Cardiac atrium fibroblast (primary cell): Measurements from ENCODE around the gene ARL13B. TPM values are rescaled to one million over a fixed set of nuclear protein-coding genes. Genes with fewer than 3 reads are reported as not detected.

Source experiments
- total RNA-seq: library from RNA; depleted of rRNA; stranded (reverse); fragments of >200 nt; gene quantifications from 2 replicates; pipeline ENCODE4 v1.2.3, GENCODE V29; 2015

ARL13B gene
- total RNA-seq, result 11.6 and 14.9 TPM in 2 replicates

DNA sequence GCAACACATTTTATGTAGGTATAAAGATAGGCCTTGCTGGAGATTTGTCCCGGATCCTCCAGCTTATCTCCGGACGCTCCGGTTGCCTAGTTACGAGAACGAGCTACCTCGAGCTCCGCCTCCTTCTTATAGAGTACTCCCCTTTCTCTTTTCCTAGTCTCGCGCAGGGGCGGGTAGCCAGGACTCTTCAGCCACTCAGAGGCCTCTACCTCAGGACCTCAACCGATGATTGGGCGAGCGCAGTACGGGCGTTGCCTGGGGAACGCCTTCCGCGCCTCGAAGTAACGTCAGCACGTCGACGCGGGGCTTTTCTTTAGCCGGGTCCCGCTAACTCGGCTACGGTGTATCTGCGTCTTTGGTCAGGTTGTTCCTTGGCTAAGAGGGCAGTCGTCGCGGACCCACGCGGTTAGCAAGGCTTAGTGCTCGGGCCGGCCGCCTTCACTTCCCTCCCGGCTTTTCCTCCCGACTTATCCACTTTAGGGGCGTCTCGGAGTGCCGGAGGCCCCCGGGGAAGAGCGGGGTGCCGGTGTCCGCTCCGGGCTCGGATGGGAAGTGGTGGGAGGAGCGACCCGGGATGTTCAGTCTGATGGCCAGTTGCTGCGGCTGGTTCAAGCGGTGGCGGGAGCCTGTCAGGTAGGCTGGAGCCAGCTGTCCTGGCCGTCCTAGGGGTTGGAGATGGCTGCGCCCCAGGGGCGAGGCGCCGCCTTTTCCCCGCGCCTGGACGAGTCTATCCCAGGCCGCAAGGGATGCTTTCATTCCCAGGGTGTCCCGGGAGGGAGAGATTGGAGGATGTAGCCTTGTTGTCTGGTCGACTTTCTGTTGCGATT lies at the start of gene ARL13B:
ARL13B (plus strand) TSS at position 306 of the 827 bp plus-strand sequence; CDS start at position 575, 269 bp downstream.

DNA sequence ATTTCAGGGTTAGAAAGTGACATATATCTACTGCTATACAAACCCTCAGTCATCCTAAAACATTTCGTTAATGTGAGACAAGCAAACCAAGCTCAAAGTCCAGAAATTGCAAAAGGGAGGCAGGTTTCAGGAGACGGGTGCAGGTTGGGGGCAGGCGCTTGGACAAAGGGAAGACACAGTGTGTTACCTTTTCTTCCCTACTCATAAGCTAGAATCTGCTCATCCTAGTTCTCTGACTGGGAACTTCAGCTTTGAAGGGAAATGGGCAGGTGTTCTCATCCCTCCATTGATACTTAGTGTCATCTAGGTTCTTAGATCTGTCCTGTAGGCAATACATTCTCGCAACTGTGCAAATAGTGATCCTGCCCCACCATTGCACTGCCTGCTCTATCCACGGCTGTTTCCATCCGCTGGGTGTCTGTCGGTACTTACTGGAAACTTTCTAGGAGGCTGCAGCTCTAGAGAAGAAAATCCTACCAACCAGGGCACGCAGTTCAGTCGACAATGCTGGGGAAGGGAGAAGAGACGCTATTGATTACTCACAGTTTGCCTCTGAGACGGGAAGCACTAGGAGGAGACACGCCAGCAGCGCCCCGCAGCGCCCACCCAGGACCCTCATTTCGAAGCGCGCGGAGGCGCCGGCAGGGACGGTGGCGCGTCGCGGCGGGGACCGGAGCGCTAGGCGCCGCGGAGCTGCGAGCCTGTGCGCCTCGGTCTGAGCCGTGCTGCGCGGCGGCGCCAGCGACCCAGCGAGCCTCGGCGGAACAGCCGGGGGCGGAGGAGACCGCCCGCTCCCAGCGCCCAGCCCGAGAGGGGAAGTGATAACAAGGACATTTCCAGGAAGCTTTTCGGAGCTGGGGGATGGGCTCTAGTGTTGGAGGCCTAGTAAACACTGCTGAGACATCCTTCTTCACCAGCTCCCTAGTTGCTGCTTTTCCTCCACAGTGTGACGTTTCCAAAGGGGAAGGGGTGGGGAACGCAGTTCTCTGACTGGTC lies 6.5 kb upstream of the ARL13B start, which contains the start of gene PROS1:
PROS1 (minus strand) TSS at position 766 of the 996 bp plus-strand sequence; CDS start at position 619, 147 bp downstream.

GRCh38 chr3:94028093-94028837 lies 48.3 kb downstream of the ARL13B start, which contains the start of gene STX19:
TSS of gene STX19 (minus strand) at chr3:94028597. CDS start at chr3:94015269, 13,328 bp downstream.

DNA sequence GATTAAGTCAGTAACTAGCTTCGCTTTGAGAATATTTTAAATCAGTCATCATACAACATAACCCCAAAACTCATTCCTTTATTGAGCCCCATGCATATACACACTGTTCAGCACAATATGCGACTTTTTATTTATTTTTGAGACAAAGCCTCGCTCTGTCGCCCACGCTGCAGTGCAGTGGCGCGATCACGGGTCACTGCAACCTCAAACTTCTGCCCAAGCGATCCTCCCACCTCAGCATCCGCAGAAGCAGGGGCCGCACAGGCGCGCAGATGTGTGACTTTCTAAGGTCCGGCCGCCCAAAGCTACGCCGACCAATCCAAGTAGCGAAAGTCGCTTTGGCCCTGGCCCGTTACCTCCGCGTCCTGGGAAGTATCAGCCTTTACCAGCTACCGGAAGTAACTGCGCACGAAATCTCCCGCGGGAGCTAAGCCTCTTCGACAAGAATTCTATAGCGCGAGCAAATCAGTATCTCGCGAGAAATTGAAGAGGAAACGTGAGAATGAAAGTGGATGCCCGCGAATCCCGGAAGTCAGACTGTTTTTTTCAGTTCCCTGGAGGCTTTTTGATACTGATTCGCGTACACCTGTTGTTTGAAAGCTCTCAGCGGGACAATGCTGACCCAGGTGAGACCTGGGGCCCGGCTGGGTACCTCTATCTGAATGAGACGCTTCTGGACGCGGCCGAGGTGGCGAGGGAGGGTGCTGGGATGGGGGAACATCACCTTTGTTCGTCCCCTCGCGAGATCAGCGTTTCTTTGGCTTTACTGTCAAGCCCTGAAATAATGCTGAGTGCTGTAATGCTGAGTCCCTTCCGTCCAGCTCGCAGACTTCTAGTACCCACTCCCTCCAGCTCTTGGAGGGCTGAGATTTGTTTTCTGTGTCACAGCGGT lies 82.8 kb downstream of the ARL13B start, which contains the start of the genes DHFR2 and NSUN3:
DHFR2 (minus strand) TSS at position 404 of the 892 bp plus-strand sequence. CDS start 1,405 bp downstream, outside the sequence.
NSUN3 (plus strand) TSS at position 549 of the 892 bp plus-strand sequence; CDS start at position 615, 66 bp downstream.

Other genes starting within 250 kb of the ARL13B start
- gene PROS1, start 6.3 kb upstream of the ARL13B start, total RNA-seq, result 212 and 237 TPM in 2 replicates
- not detected in 2 replicates for gene STX19, start 48.4 kb downstream of the ARL13B start, total RNA-seq
- gene DHFR2, start 82.8 kb downstream of the ARL13B start, total RNA-seq, result 2.4 and 3.1 TPM in 2 replicates
- 4.5 and 5.6 TPM in 2 replicates for gene NSUN3, start 82.9 kb downstream of the ARL13B start, total RNA-seq